ENCODE results near the gene MEF2C. TPM values are rescaled to one million over a fixed set of nuclear protein-coding genes. Genes with fewer than 3 reads are reported as not detected.
A peak's percentile ranks its signal among the peaks of the same experiment; 100 is the strongest.

The MEF2C gene
- total RNA-seq, 2 donors from 2014 or later = 94.0 to 104 TPM

- no peak for DNase-seq (ENCODE audit: low spot score)
- no peak for ATAC-seq (ENCODE audit: insufficient number of reproducible peaks, low FRiP score, low read depth)
- TF ChIP-seq, protein P1, sequence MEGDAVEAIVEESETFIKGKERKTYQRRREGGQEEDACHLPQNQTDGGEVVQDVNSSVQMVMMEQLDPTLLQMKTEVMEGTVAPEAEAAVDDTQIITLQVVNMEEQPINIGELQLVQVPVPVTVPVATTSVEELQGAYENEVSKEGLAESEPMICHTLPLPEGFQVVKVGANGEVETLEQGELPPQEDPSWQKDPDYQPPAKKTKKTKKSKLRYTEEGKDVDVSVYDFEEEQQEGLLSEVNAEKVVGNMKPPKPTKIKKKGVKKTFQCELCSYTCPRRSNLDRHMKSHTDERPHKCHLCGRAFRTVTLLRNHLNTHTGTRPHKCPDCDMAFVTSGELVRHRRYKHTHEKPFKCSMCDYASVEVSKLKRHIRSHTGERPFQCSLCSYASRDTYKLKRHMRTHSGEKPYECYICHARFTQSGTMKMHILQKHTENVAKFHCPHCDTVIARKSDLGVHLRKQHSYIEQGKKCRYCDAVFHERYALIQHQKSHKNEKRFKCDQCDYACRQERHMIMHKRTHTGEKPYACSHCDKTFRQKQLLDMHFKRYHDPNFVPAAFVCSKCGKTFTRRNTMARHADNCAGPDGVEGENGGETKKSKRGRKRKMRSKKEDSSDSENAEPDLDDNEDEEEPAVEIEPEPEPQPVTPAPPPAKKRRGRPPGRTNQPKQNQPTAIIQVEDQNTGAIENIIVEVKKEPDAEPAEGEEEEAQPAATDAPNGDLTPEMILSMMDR (IDR thresholded peaks at IDR 0.05) = no peak
- Histone ChIP-seq H3K9me3 (no peaks in the 10 kb centered on the region), H3K36me3 (no peaks in the 10 kb centered on the region), H3K27me3 (replicated peaks; ENCODE audit: insufficient read depth) (no peaks in the 10 kb centered on the region), H3K4me3 (peak overlapping the region; percentile 49), H3K27ac (peak overlapping the region in 1 of 2 donors; percentile 94), H3K4me1 (ENCODE audit: control insufficient read depth in 1 of 2, low read depth in 2 of 2) (peaks cover 19 to 53% of the 10 kb centered on the region in 2 donors)
These were observed 104.2 kb downstream of the MEF2C start for GRCh38 chr5:88778736-88779135.

DNA sequence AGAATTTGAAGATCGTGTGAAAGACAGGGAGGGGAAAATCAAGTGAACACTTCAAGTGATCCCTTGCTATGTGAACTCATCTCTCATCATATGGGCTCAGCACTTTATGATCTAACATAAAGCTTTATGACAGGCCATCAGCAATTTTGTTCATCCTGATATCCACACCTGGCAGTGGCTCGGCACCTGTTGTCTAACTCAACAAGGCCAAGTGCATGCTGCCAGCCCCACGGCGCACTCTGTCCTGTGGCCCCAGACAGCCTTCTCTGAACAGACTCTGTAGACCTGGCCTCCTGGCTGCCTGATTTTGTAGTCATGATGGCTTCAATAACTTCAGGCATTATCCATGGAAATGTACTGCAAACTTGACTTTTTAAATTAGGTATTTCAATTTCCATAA lies 106.3 kb downstream of the MEF2C start:
- no peaks in the 10 kb centered on the region for H3K9me3 ChIP-seq
- no peak overlapping the region for H3K4me3 ChIP-seq
- ATAC-seq (ENCODE audit: insufficient number of reproducible peaks, low FRiP score, low read depth) = no peak
- peaks cover 16 to 46% of the 10 kb centered on the region in 2 donors for H3K4me1 ChIP-seq (ENCODE audit: control insufficient read depth in 1 of 2, low read depth in 2 of 2)
- no peaks in the 10 kb centered on the region for H3K36me3 ChIP-seq
- H3K27ac ChIP-seq = peak overlapping the region; percentile 23 to 50
- no peak for DNase-seq (ENCODE audit: low spot score)
- H3K27me3 ChIP-seq (replicated peaks; ENCODE audit: insufficient read depth) = no peaks in the 10 kb centered on the region
- TF ChIP-seq, protein P1 (IDR thresholded peaks at IDR 0.05) = no peak

DNA sequence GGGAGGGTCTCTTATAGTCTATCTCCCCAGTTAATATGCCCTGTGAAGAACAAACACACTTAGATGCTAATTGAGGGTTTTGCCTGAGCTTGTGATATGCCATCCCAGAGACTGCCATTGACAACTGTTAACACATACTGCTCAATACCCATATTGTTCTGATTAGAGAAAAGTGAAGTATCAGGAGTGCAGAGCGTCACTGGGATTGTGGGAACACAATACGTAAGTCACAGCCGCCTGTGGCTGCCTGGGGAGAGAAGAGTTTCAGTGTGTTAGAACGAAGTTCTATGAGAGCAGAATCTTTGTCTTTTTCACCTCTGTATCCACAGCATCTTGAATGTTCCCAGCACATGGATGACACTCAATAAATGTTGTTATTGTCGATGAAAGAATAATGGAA lies 110.2 kb downstream of the MEF2C start:
- DNase-seq (ENCODE audit: low spot score) (no peak), ATAC-seq (ENCODE audit: insufficient number of reproducible peaks, low FRiP score, low read depth) (no peak)
- TF ChIP-seq, protein P1 (IDR thresholded peaks at IDR 0.05) = no peak
- H3K9me3 ChIP-seq = no peaks in the 10 kb centered on the region
- no peak overlapping the region for H3K4me3 ChIP-seq
- H3K36me3 ChIP-seq = no peaks in the 10 kb centered on the region
- H3K27ac ChIP-seq = no peak overlapping the region
- peaks cover 28 to 46% of the 10 kb centered on the region in 2 donors for H3K4me1 ChIP-seq (ENCODE audit: control insufficient read depth in 1 of 2, low read depth in 2 of 2)
- no peaks in the 10 kb centered on the region for H3K27me3 ChIP-seq (replicated peaks; ENCODE audit: insufficient read depth)

- TF ChIP-seq, protein P1 (IDR thresholded peaks at IDR 0.05) = no peak
- ATAC-seq (ENCODE audit: insufficient number of reproducible peaks, low FRiP score, low read depth) (no peak), DNase-seq (ENCODE audit: low spot score) (no peak)
- no peaks in the 10 kb centered on the region for H3K36me3 ChIP-seq
- no peaks in the 10 kb centered on the region for H3K9me3 ChIP-seq
- H3K4me1 ChIP-seq (ENCODE audit: control insufficient read depth in 1 of 2, low read depth in 2 of 2) = peaks cover 26 to 42% of the 10 kb centered on the region in 2 donors
- H3K27me3 ChIP-seq (replicated peaks; ENCODE audit: insufficient read depth) = no peaks in the 10 kb centered on the region
- no peak overlapping the region for H3K4me3 ChIP-seq
- H3K27ac ChIP-seq = no peak overlapping the region
These were observed 110.9 kb downstream of the MEF2C start for GRCh38 chr5:88772047-88772446.

- H3K27ac ChIP-seq = peak overlapping the region in 1 of 2 donors; percentile 5
These were observed 112.4 kb downstream of the MEF2C start for GRCh38 chr5:88770276-88771257.

More at GRCh38 chr5:88770276-88771257, 112.4 kb downstream of the MEF2C start:
- DNase-seq (ENCODE audit: low spot score) (no peak), ATAC-seq (ENCODE audit: insufficient number of reproducible peaks, low FRiP score, low read depth) (no peak)
- TF ChIP-seq, protein P1 (IDR thresholded peaks at IDR 0.05) = no peak
- no peaks in the 10 kb centered on the region for H3K27me3 ChIP-seq (replicated peaks; ENCODE audit: insufficient read depth)
- H3K9me3 ChIP-seq = no peaks in the 10 kb centered on the region
- no peaks in the 10 kb centered on the region for H3K36me3 ChIP-seq
- no peak overlapping the region for H3K4me3 ChIP-seq
- H3K4me1 ChIP-seq (ENCODE audit: control insufficient read depth in 1 of 2, low read depth in 2 of 2) = peaks cover 21 to 33% of the 10 kb centered on the region in 2 donors
